GM12891 (cell line): ENCODE results near the gene RASSF4.

Experiments
- POLR2A ChIP-seq: IDR thresholded peaks from 2 replicates; pipeline ENCODE4 v1.6.1; 2011; ENCODE audit warnings: low read depth, low read length, control low read depth
- POLR2AphosphoS5 ChIP-seq: IDR thresholded peaks from 2 replicates; pipeline ENCODE4 v1.6.1; 2011; ENCODE audit warnings: low read depth, low read length, control low read depth
- POU2F2 ChIP-seq: IDR thresholded peaks from 2 replicates; pipeline ENCODE4 v1.6.1; 2011; ENCODE audit warnings: low read depth, mild to moderate bottlenecking, control low read depth, low read length, moderate library complexity

DNA sequence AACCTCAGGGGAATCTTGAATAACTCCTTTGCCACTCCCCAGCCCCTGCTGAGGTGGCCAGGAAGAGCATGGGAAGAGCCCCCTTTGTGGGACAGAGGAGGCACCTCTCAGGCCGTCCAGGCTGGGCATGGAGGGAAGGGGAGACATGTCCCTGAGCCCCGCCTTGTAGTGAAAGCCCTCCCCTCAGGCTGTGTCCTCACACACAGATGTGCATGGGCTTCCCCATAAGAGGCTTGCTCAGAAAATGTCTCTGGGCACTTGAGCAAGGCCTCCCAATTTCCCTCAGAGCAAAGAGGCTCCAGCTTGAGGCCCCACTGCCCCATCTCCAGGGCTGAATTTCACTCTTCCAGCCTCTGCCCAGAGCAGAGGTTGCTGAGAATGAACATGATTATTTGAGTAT, 44.7 kb upstream of the RASSF4 start:
- no peak for TF ChIP-seq POLR2AphosphoS5
- no peak for TF ChIP-seq POLR2A
- TF ChIP-seq POU2F2, result no peak
